Medulla oblongata (tissue), 1 donor: ENCODE data around the gene THADA.
"Not testable (repeated sequence)": the region's sequence is repeated elsewhere in the genome, so short reads cannot be mapped to it uniquely, and the experiment has no call there.

Source experiments
- DNase-seq: peaks from one replicate; pipeline ENCODE4 v3.0.0-alpha.2; 2015; ENCODE audit errors: extremely low spot score

THADA gene

DNA sequence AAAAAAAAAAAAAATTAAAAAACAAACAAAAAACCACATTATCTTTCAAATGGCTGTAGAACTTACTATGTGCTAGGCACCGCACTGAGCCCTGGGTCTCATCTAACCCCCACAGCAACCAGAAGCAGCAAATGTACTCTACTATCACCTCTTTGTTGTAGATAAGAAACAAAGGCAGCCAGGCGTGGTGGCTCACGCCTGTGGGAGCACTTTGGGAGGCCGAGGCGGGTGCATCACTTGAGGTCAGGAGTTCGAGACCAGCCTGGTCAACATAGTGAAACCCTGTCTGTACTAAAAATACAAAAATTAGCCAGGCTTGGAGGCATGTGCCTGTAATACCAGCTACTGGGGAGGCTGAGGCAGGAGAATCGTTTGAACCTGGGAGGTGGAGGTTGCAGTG is 406.0 kb downstream of the THADA start:
- not testable (repeated sequence) for DNase-seq

GRCh38 chr2:43188561-43189386 is 407.1 kb downstream of the THADA start:
- DNase-seq, result no peak

DNA sequence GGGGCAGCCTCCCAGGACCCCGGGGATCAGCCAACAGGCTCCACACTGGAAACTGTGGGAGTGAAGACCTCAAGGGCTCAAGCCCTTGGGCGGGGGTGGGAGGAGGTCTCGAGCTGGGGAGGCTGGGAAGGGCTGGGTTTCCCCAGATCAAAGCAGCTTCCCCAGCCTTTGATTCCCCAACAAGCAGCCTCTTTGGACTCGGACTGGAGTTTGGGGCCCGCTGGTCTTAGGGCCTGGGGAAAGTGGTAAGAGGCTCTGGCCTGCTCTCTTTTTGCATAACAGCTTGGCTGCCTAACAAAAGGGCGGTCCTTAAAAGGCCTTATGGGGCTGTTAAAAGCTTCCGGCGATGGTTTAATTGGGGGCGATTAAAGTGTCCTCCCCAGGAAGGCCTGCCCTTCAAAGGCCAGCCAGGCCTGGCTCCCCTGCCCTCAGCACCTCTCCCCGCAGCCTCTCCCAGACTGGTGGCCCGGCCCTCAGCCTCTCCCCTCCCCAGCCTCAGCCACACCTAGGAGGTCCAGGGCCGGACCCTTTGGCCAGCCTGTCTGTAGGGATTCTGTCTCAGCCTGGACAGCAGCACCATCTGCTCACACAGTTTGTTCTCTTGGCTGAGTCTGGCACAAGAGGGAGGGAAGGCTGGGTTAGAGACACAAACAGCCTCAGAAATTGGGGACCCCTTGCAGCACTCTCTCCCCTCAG is 409.0 kb downstream of the THADA start:
- no peak for DNase-seq

GRCh38 chr2:43186321-43186678 is 409.5 kb downstream of the THADA start:
- DNase-seq, result no peak

DNA sequence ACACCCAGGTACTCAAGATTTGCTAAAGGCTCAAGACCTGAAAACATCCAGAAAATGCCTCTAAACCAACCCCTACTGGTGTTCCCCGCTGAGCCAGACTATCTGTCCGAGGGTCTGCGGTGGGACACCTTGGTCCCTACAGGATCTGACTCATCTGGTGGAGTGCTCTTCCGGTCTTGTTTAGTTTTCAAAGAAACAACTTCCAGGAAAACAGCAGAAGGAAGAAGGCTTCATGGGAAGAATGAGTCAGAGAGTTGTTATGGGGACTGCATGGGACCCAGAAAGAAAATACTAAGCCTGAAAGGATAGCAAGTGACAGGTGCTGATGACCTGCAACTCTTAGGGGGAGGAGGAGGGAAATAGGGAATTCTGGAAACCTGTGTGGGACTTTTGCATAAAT is 410.7 kb downstream of the THADA start:
- DNase-seq, result no peak

GRCh38 chr2:43184339-43184895 is 411.4 kb downstream of the THADA start:
- no peak for DNase-seq

DNA sequence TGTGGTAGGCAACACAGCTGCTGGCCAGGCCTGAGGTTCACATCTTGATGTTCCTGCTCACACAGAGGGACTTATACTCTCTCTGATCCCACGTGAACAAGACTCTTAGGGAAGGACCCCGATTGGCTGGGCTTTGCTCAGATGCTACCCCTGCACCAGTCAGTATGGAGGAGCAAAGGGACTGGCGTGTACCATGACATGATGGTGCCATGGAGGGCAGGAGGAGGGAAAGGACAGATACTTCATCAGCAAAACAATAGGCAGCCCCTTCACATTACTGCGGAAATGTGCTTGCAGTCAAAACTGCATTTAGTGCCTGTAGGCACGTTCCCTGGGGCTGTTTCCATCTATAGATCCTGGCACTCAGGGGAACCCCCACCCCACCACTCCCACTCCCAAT is 412.1 kb downstream of the THADA start:
- DNase-seq, result no peak

DNA sequence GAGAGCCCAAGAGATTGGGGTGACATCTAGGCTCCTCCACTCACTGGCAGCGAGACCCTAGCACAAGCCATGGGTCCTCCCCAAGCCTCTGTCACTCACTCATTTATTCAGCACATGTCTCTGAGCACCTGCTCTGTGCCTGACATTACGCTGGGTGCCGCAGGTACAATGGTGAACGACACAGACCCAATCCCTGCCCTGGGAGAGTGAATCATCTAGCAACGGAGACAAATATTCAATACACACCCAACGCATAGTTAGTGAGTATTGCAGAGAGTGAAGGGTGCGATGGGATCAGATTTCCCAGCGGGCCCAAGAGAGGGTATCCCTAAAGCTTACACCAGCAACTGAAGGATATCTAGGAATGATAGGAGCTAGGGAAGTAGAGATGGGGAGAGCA is 414.9 kb downstream of the THADA start:
- no peak for DNase-seq
